Endothelial cell (in vitro differentiated cells): Measurements from ENCODE around the gene RAB1A. TPM values are rescaled to one million over a fixed set of nuclear protein-coding genes. Genes with fewer than 3 reads are reported as not detected.

Experiments
- DNase-seq: peaks from one replicate; pipeline ENCODE4 v3.0.0; 2021; ENCODE audit warnings: low spot score
- H3K27ac Mint-ChIP-seq: one replicate; pipeline ENCODE4 v1.8.0; 2021; ENCODE audit warnings: mixed read lengths, inconsistent platforms; ENCODE audit not compliant: unreplicated experiment
- H3K27me3 Mint-ChIP-seq: one replicate; pipeline ENCODE4 v1.8.0; 2021; ENCODE audit warnings: mild to moderate bottlenecking, moderate library complexity, mixed read lengths, inconsistent platforms; ENCODE audit not compliant: unreplicated experiment
- H3K36me3 Mint-ChIP-seq: one replicate; pipeline ENCODE4 v1.8.0; 2021; ENCODE audit warnings: mild to moderate bottlenecking, low read depth, mixed read lengths, inconsistent platforms; ENCODE audit not compliant: unreplicated experiment
- H3K4me1 Mint-ChIP-seq: one replicate; pipeline ENCODE4 v1.8.0; 2021; ENCODE audit warnings: mild to moderate bottlenecking, mixed read lengths, inconsistent platforms; ENCODE audit not compliant: unreplicated experiment
- H3K4me3 Mint-ChIP-seq: one replicate; pipeline ENCODE4 v1.8.0; 2021; ENCODE audit warnings: mild to moderate bottlenecking, mixed read lengths, inconsistent platforms; ENCODE audit not compliant: unreplicated experiment
- H3K9me3 Mint-ChIP-seq: one replicate; pipeline ENCODE4 v1.8.0; 2021; ENCODE audit warnings: mixed read lengths, inconsistent platforms; ENCODE audit not compliant: unreplicated experiment
- CTCF ChIP-seq: fragments of 200-600 bp; sonication (generic); IDR thresholded peaks from one replicate; pipeline ENCODE4 v1.5.0; 2021; ENCODE audit warnings: antibody characterized with exemption; ENCODE audit not compliant: unreplicated experiment
- total RNA-seq: library from RNA; stranded (reverse); fragmentation: NEBNext Ultra II Directional; extraction: Animal tissue kit (Norgen Biotek cat#: 25700); gene quantifications from one replicate; pipeline ENCODE4 v1.2.1, GENCODE V29; 2021; ENCODE audit not compliant: unreplicated experiment

The RAB1A gene
- total RNA-seq, 1 donor from 2014 or later, result 160 TPM

GRCh38 chr2:65113229-65113628 is 16.7 kb downstream of the RAB1A start:
- no peak for TF ChIP-seq CTCF
- no peak overlapping the region for H3K27ac Mint-ChIP-seq
- H3K36me3 Mint-ChIP-seq, result no peaks in the 10 kb centered on the region
- H3K9me3 Mint-ChIP-seq, result no peaks in the 10 kb centered on the region
- no peak for DNase-seq
- H3K4me3 Mint-ChIP-seq, result no peak overlapping the region
- peaks cover 3% of the 10 kb centered on the region for H3K27me3 Mint-ChIP-seq
- H3K4me1 Mint-ChIP-seq, result peaks cover 17% of the 10 kb centered on the region

- Mint-ChIP-seq H3K4me3 (no peak overlapping the region), H3K27me3 (peaks cover 3% of the 10 kb centered on the region), H3K27ac (no peak overlapping the region), H3K36me3 (no peaks in the 10 kb centered on the region), H3K9me3 (no peaks in the 10 kb centered on the region), H3K4me1 (peaks cover 13% of the 10 kb centered on the region)
- no peak for TF ChIP-seq CTCF
- no peak for DNase-seq
Measured at GRCh38 chr2:65112633-65113032, 17.3 kb downstream of the RAB1A start.

- TF ChIP-seq CTCF, result no peak
- no peaks in the 10 kb centered on the region for H3K9me3 Mint-ChIP-seq
- DNase-seq, result no peak
- H3K27ac Mint-ChIP-seq, result no peak overlapping the region
- H3K36me3 Mint-ChIP-seq, result no peaks in the 10 kb centered on the region
- no peak overlapping the region for H3K4me3 Mint-ChIP-seq
- no peaks in the 10 kb centered on the region for H3K27me3 Mint-ChIP-seq
- H3K4me1 Mint-ChIP-seq, result peaks cover 2% of the 10 kb centered on the region
Measured at GRCh38 chr2:65108780-65109179, 21.1 kb downstream of the RAB1A start.

- H3K27ac Mint-ChIP-seq, result no peak overlapping the region
- TF ChIP-seq CTCF, result no peak
- no peaks in the 10 kb centered on the region for H3K27me3 Mint-ChIP-seq
- no peaks in the 10 kb centered on the region for H3K4me1 Mint-ChIP-seq
- H3K36me3 Mint-ChIP-seq, result no peaks in the 10 kb centered on the region
- no peaks in the 10 kb centered on the region for H3K9me3 Mint-ChIP-seq
- H3K4me3 Mint-ChIP-seq, result no peak overlapping the region
- DNase-seq, result no peak
Measured at GRCh38 chr2:65107530-65107929, 22.4 kb downstream of the RAB1A start.

GRCh38 chr2:65103013-65103715 is 26.7 kb downstream of the RAB1A start:
- H3K9me3 Mint-ChIP-seq, result no peaks in the 10 kb centered on the region
- DNase-seq, result no peak
- peaks cover 4% of the 10 kb centered on the region for H3K4me1 Mint-ChIP-seq
- no peaks in the 10 kb centered on the region for H3K27me3 Mint-ChIP-seq
- H3K4me3 Mint-ChIP-seq, result no peak overlapping the region
- peaks cover 8% of the 10 kb centered on the region for H3K36me3 Mint-ChIP-seq
- no peak overlapping the region for H3K27ac Mint-ChIP-seq
- TF ChIP-seq CTCF, result no peak
